ENCODE measurements around the gene SYNPO2. TPM values are rescaled to one million over a fixed set of nuclear protein-coding genes. Genes with fewer than 3 reads are reported as not detected.

The SYNPO2 gene
- total and polyA plus RNA-seq, 10 donors: 3.6 to 72.1 (median 29.0) TPM

- no peak for DNase-seq
- Histone ChIP-seq H3K4me1 (peaks cover 0 to 25% (median 7%) of the 10 kb centered on the region in 6 donors), H3K27me3 (replicated peaks in 1 of 7) (no peaks in the 10 kb centered on the region), H3K27ac (no peak overlapping the region), H3K36me3 (peaks cover 0 to 22% (median 3%) of the 10 kb centered on the region in 6 donors), H3K4me3 (no peak overlapping the region), H3K9me3 (no peaks in the 10 kb centered on the region)
- WGBS, 5 donors: 89 to 97% (median 92%) methylated on average over 18 of the region's 18 CpGs
- intact Hi-C loops (cut with DNase I; ENCODE audit: low total_unique reads): no loop called here
- TF ChIP-seq CTCF (IDR thresholded peaks at IDR 0.05 in 8 of 11, conservative IDR thresholded peaks at IDR 0.05 in 3 of 11) (no peak), POLR2AphosphoS5 (IDR thresholded peaks at IDR 0.05) (no peak), POLR2A (IDR thresholded peaks at IDR 0.05) (no peak)
These were observed 141.3 kb downstream of the SYNPO2 start for GRCh38 chr4:119029847-119030535.

GRCh38 chr4:119030536-119030890 is 141.9 kb downstream of the SYNPO2 start:
- no peak overlapping the region for H3K27ac ChIP-seq
- intact Hi-C loops (cut with DNase I; ENCODE audit: low total_unique reads): no loop called here
- no peak overlapping the region for H3K4me3 ChIP-seq
- TF ChIP-seq CTCF (IDR thresholded peaks at IDR 0.05 in 8 of 11, conservative IDR thresholded peaks at IDR 0.05 in 3 of 11) (no peak), POLR2A (IDR thresholded peaks at IDR 0.05) (no peak), POLR2AphosphoS5 (IDR thresholded peaks at IDR 0.05) (no peak)
- 82 to 96% (median 93%) methylated on average over 12 of the region's 12 CpGs for WGBS, 5 donors
- H3K27me3 ChIP-seq (replicated peaks in 1 of 7): no peaks in the 10 kb centered on the region
- peaks cover 0 to 20% (median 7%) of the 10 kb centered on the region in 6 donors for H3K4me1 ChIP-seq
- H3K9me3 ChIP-seq: no peaks in the 10 kb centered on the region
- H3K36me3 ChIP-seq: peaks cover 0 to 22% (median 3%) of the 10 kb centered on the region in 6 donors
- no peak for DNase-seq

- no peak overlapping the region for H3K4me3 ChIP-seq
- H3K27ac ChIP-seq: no peak overlapping the region
- H3K27me3 ChIP-seq (replicated peaks in 1 of 7): no peaks in the 10 kb centered on the region
- TF ChIP-seq POLR2AphosphoS5 (IDR thresholded peaks at IDR 0.05) (no peak), POLR2A (IDR thresholded peaks at IDR 0.05) (no peak), CTCF (IDR thresholded peaks at IDR 0.05 in 8 of 11, conservative IDR thresholded peaks at IDR 0.05 in 3 of 11) (no peak)
- peaks cover 0 to 14% (median 6%) of the 10 kb centered on the region in 6 donors for H3K4me1 ChIP-seq
- H3K36me3 ChIP-seq: peaks cover 0 to 22% (median 3%) of the 10 kb centered on the region in 6 donors
- intact Hi-C loops (cut with DNase I; ENCODE audit: low total_unique reads): no loop called here
- H3K9me3 ChIP-seq: no peaks in the 10 kb centered on the region
- 85 to 94% (median 88%) methylated on average over 11 of the region's 11 CpGs for WGBS, 5 donors
- DNase-seq: no peak
These were observed 142.6 kb downstream of the SYNPO2 start for GRCh38 chr4:119031218-119031617.

- 71 to 81% (median 75%) methylated on average over 6 of the region's 6 CpGs for WGBS, 5 donors
- no peak overlapping the region for H3K4me3 ChIP-seq
- intact Hi-C loops (cut with DNase I; ENCODE audit: low total_unique reads): no loop called here
- H3K27ac ChIP-seq: no peak overlapping the region
- no peak for TF ChIP-seq CTCF (IDR thresholded peaks at IDR 0.05 in 8 of 11, conservative IDR thresholded peaks at IDR 0.05 in 3 of 11)
- no peak for TF ChIP-seq POLR2AphosphoS5 (IDR thresholded peaks at IDR 0.05)
- no peak for TF ChIP-seq POLR2A (IDR thresholded peaks at IDR 0.05)
- H3K36me3 ChIP-seq: peaks cover 0 to 22% (median 3%) of the 10 kb centered on the region in 6 donors
- peaks cover 0 to 5% (median 0%) of the 10 kb centered on the region in 6 donors for H3K4me1 ChIP-seq
- no peaks in the 10 kb centered on the region for H3K9me3 ChIP-seq
- H3K27me3 ChIP-seq (replicated peaks in 1 of 7): no peaks in the 10 kb centered on the region
- no peak for DNase-seq
These were observed 144.4 kb downstream of the SYNPO2 start for GRCh38 chr4:119032921-119033685.
